ENCODE results near the gene CFAP77.
"Not testable (repeated sequence)": the region's sequence is repeated elsewhere in the genome, so short reads cannot be mapped to it uniquely, and the experiment has no call there.

CFAP77 gene

DNA sequence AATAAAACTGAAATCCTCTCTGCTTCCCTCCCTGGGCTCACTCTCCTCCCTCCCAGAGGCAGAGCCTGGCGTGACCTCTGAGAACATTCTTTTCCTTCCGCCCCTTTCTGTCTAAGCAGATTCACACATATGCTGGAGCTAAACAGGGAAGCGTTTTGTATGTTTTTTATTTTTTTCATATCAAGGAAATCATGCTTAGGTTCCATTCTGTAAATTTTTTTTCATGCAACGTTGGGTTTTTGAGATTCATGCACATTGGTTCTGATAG is 152.2 kb downstream of the CFAP77 start:
- TF ChIP-seq, protein P1, sequence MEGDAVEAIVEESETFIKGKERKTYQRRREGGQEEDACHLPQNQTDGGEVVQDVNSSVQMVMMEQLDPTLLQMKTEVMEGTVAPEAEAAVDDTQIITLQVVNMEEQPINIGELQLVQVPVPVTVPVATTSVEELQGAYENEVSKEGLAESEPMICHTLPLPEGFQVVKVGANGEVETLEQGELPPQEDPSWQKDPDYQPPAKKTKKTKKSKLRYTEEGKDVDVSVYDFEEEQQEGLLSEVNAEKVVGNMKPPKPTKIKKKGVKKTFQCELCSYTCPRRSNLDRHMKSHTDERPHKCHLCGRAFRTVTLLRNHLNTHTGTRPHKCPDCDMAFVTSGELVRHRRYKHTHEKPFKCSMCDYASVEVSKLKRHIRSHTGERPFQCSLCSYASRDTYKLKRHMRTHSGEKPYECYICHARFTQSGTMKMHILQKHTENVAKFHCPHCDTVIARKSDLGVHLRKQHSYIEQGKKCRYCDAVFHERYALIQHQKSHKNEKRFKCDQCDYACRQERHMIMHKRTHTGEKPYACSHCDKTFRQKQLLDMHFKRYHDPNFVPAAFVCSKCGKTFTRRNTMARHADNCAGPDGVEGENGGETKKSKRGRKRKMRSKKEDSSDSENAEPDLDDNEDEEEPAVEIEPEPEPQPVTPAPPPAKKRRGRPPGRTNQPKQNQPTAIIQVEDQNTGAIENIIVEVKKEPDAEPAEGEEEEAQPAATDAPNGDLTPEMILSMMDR (IDR thresholded peaks at IDR 0.05; ENCODE audit: borderline replicate concordance, insufficient read depth, low read depth, low read length): no peak
- H3K4me3 ChIP-seq (ENCODE audit: low read depth, low read length): no peak overlapping the region

DNA sequence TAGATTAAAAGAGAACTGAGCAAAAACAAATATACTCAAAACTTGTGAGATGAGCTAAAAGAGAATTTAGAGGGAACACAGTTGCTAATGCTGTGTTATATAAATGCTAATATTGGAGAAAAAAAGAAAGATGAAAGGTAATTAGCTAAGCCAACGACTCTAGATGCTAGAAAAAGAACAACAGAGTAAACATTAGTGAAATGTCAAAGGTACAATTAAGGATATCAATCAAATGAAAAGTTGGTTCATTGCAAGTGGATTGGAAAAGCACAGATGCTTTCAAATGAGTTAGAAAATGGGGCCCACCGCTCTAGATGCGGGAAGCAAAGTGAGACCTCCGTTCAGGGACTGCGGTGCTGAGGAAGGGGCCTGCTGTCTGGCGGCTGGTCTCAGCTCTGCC is 154.5 kb downstream of the CFAP77 start:
- H3K4me3 ChIP-seq (ENCODE audit: low read depth, low read length): no peak overlapping the region
- TF ChIP-seq, protein P1 (IDR thresholded peaks at IDR 0.05; ENCODE audit: borderline replicate concordance, insufficient read depth, low read depth, low read length): no peak

DNA sequence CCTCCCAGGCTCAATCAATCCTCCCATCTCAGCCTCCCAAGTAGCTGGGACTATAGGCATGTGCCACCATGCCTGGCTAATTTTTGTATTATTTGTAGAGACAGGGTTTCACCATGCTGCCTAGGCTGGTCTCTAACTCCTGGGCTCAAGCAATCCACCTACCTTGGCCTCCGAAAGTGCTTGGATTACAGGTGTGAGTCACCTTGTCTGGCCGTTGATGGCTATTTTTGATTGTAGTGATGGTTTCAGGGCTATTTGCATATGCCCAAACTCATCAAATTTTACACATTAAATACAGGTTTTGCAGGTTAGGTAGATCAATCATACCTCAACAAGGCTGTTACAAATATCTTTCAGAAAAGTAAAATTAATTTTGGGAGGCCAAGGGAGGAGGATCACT is 158.8 kb downstream of the CFAP77 start:
- H3K4me3 ChIP-seq (ENCODE audit: low read depth, low read length): not testable (repeated sequence)

DNA sequence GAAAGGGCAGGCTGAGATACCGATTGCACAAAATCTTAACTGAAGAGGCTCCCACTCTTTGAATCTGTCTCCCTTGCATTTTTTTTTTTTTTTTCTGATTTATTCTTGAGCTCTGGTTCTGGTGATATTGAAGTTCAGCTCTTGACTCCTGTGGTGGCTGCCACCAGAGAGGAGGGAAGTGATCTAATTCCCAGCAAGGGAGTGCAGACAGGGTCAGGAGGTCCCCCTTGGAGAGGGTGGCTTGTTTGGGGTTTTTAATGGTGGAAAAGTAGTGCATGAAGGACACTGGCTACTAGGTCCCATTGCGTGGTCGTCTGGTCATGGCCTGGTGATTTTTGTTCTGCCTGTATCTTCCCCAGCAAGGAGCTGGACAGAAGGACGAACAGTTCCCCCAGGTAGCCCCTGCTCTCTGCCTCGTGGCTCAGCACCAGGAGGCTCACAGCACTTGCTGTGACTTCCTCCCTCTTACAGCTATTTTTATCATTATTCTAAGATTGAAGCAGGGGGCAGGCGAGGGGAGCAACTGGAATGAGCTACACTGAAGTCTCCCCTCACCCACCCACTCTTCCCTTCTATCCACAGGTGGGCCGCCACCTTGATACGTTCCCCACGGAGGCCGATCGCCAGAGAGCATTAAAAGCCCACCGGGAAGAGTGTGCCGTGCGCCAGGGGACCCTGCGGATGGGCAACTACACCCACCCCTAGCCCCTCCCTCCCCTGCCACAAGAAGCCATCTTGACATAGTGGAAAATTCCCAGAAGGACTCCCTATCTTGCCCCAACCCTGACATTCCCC is 162.0 kb downstream of the CFAP77 start:
- TF ChIP-seq, protein P1 (IDR thresholded peaks at IDR 0.05; ENCODE audit: borderline replicate concordance, insufficient read depth, low read depth, low read length): no peak
- no peak overlapping the region for H3K4me3 ChIP-seq (ENCODE audit: low read depth, low read length)

DNA sequence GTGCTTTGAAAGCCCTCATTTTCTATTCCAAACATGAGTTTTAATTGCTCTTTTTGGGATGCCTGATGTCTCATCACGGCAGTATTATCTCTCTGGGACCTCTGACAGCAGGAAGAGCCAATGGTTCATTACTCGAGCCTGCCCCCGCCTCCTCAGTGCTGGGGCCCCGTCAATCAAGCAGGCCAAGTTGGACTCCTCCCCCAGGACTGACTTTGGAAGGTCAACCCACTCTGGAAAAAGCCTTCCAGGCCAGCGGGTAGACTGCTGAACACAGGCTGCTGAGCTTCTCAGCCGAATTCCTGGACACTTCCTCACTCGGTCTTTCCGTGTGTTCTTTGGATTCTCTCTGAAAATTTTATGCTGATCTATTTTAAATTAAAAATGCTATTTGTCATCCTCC is 162.9 kb downstream of the CFAP77 start:
- TF ChIP-seq, protein P1 (IDR thresholded peaks at IDR 0.05; ENCODE audit: borderline replicate concordance, insufficient read depth, low read depth, low read length): no peak
- H3K4me3 ChIP-seq (ENCODE audit: low read depth, low read length): no peak overlapping the region

DNA sequence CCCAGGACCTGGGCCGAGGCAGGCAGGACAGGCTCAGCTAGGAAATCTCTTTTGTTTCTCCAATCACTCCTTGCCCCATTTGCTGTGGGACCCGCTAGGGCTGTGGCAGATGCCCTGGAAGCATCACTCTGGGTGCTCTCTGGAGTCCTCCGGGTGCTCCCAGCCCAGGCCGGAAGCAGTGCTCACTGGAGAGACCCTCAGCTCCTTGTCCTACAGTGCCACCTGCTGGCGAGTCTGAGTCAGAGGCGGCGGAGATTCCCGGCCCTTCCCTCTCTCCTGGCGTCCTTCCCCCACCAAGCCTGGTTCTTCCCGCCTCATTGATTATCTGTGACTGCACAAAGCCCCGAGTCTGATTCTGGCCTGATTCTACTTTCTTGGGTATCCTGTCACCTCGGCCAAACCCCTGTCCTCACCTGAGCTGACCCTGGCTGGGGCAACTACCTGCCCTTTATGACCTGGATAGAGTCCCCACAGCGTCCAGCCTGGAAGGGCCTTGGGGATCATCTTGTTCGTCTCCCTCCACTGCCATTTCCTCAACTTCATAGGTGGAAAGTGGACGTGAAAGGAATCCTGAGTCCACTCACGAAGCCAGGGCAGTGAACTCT is 165.1 kb downstream of the CFAP77 start:
- TF ChIP-seq, protein P1 (IDR thresholded peaks at IDR 0.05; ENCODE audit: borderline replicate concordance, insufficient read depth, low read depth, low read length): peak; percentile 79
- no peak overlapping the region for H3K4me3 ChIP-seq (ENCODE audit: low read depth, low read length)

DNA sequence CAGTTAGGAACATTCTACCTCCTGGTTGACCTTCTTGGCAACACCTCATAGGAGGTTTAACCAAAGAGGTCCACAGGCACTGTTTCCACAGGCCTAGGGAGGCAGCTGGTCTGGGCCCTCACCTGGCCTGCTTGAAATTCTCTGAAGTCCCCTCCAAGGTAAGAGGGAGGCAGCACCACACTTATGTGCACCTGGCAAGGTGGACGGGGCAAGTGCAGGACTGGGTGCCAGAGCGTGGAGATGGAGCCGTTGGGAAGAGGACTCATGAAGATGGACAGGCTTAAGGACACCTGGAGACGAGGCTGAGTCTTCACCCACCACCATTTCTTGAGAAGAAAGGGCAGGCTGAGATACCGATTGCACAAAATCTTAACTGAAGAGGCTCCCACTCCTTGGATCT is 165.8 kb downstream of the CFAP77 start:
- H3K4me3 ChIP-seq (ENCODE audit: low read depth, low read length): no peak overlapping the region
- TF ChIP-seq, protein P1 (IDR thresholded peaks at IDR 0.05; ENCODE audit: borderline replicate concordance, insufficient read depth, low read depth, low read length): no peak

All from GM12875 (cell line).